ENCODE measurements around the gene ZFYVE26. TPM values are rescaled to one million over a fixed set of nuclear protein-coding genes. Genes with fewer than 3 reads are reported as not detected.

The ZFYVE26 gene
- total RNA-seq, 4 donors from 2014 or later, result 23.9 to 31.7 (median 28.8) TPM

GRCh38 chr14:67756496-67756895 is 59.9 kb downstream of the ZFYVE26 start:
- Histone ChIP-seq H3K27ac (no peak overlapping the region), H3K36me3 (peaks cover 0 to 65% (median 16%) of the 10 kb centered on the region in 4 donors), H3K4me1 (no peaks in the 10 kb centered on the region), H3K9me3 (no peaks in the 10 kb centered on the region), H3K27me3 (no peaks in the 10 kb centered on the region), H3K4me3 (no peak overlapping the region)
- 90 to 100% methylated on average over 1 of the region's 1 CpG for WGBS, 2 donors (ENCODE audit: low coverage in 1 of 2)
- TF ChIP-seq, protein P1, sequence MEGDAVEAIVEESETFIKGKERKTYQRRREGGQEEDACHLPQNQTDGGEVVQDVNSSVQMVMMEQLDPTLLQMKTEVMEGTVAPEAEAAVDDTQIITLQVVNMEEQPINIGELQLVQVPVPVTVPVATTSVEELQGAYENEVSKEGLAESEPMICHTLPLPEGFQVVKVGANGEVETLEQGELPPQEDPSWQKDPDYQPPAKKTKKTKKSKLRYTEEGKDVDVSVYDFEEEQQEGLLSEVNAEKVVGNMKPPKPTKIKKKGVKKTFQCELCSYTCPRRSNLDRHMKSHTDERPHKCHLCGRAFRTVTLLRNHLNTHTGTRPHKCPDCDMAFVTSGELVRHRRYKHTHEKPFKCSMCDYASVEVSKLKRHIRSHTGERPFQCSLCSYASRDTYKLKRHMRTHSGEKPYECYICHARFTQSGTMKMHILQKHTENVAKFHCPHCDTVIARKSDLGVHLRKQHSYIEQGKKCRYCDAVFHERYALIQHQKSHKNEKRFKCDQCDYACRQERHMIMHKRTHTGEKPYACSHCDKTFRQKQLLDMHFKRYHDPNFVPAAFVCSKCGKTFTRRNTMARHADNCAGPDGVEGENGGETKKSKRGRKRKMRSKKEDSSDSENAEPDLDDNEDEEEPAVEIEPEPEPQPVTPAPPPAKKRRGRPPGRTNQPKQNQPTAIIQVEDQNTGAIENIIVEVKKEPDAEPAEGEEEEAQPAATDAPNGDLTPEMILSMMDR (IDR thresholded peaks at IDR 0.05), result no peak
- TF ChIP-seq EP300 (IDR thresholded peaks at IDR 0.05; ENCODE audit: low read depth) (no peak), POLR2AphosphoS5 (IDR thresholded peaks at IDR 0.05) (no peak), POLR2A (IDR thresholded peaks at IDR 0.05) (no peak)
- no peak for DNase-seq
- in situ Hi-C loops (cut with MboI; ENCODE audit: low pct_ligation_motif_present in 1 of 4, low pct_unique_long_range_greater_than_20kb in 1 of 4, low sequenced_read_pairs in 3 of 4), result no loop called here
- intact Hi-C loops (cut with DNase I; ENCODE audit: low total_unique reads), result no loop called here

DNA sequence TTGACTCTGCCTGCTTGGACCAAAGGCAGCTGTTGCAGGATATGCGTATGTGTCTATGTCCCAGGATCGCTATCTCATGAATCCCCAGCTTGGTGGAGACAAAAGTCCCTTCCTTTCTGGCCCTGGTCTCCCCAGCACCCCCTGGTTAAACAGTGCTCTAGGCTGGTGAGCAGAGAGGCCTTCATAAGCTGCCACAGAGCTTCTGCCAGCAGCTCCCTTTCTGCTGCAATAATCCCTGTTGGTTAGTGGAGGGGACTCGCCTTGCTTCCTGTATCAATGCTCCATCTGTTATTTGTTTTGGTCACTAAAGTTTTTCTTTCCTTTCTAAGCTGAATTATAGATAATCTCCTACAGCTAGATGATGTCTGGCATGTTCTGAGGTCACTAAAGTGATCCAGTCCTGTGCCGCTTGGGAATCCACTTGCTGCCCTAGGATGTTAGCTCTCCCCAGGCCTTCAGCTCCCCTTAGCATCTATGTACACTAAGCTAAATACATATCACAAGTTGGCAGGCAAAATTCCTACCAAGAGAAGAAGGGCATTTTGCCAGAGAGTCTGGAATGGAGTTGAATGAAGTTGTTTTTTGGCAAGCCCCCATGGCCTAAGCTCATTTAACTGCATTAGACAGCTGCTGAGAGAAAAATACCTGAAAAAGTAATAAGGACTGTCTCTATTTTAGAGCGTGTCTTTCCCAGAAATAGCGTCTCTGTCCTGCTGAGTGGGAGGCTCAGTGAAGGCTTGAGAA is 66.9 kb downstream of the ZFYVE26 start:
- peaks cover 0 to 57% (median 26%) of the 10 kb centered on the region in 4 donors for H3K36me3 ChIP-seq

GRCh38 chr14:67748312-67748711 is 68.1 kb downstream of the ZFYVE26 start:
- Histone ChIP-seq H3K4me1 (no peaks in the 10 kb centered on the region), H3K4me3 (no peak overlapping the region), H3K36me3 (peaks cover 0 to 45% (median 20%) of the 10 kb centered on the region in 4 donors), H3K9me3 (no peaks in the 10 kb centered on the region), H3K27ac (no peak overlapping the region), H3K27me3 (no peaks in the 10 kb centered on the region)
- no peak for DNase-seq
- in situ Hi-C loops (cut with MboI; ENCODE audit: low pct_ligation_motif_present in 1 of 4, low pct_unique_long_range_greater_than_20kb in 1 of 4, low sequenced_read_pairs in 3 of 4) (no loop called here), intact Hi-C loops (cut with DNase I; ENCODE audit: low total_unique reads) (no loop called here)
- TF ChIP-seq EP300 (IDR thresholded peaks at IDR 0.05; ENCODE audit: low read depth) (no peak), POLR2AphosphoS5 (IDR thresholded peaks at IDR 0.05) (no peak), POLR2A (IDR thresholded peaks at IDR 0.05) (no peak)
- TF ChIP-seq, protein P1 (IDR thresholded peaks at IDR 0.05), result no peak
- WGBS, 2 donors (ENCODE audit: low coverage in 1 of 2), result 96% methylated on average over 10 of the region's 10 CpGs; no CpG with 5 or more reads in 1 of the 2 donors

More for the DNA sequence above, 66.9 kb downstream of the ZFYVE26 start:
- in situ Hi-C loops (cut with MboI; ENCODE audit: low pct_ligation_motif_present in 1 of 4, low pct_unique_long_range_greater_than_20kb in 1 of 4, low sequenced_read_pairs in 3 of 4) (no loop called here), intact Hi-C loops (cut with DNase I; ENCODE audit: low total_unique reads) (no loop called here)
- Histone ChIP-seq H3K27ac (no peak overlapping the region), H3K27me3 (no peaks in the 10 kb centered on the region), H3K4me1 (no peaks in the 10 kb centered on the region), H3K4me3 (no peak overlapping the region), H3K9me3 (no peaks in the 10 kb centered on the region)
- TF ChIP-seq EP300 (IDR thresholded peaks at IDR 0.05; ENCODE audit: low read depth) (no peak), POLR2AphosphoS5 (IDR thresholded peaks at IDR 0.05) (no peak), POLR2A (IDR thresholded peaks at IDR 0.05) (no peak)
- TF ChIP-seq, protein P1 (IDR thresholded peaks at IDR 0.05), result no peak
- WGBS, 2 donors (ENCODE audit: low coverage in 1 of 2), result 90 to 94% methylated on average over 2 to 6 of the region's 6 CpGs
- no peak for DNase-seq

DNA sequence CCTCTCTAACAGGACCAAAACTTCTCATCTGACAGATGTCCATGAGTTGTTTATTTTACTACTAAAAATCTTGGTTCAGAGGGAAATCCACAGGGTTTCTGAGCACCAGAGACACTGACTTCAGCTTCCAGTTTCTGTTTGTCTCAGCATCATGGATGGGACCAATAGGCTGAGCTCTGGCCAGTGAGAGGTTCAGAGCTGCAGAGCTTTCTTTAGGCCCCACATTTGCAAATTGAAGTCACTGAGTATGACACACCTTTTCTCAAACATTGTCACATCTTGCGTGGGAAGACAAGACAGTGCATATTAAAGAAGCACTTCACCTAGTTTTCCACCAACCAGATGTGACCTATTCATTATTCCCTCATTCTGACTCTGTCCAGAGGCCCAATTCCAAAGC is 69.5 kb downstream of the ZFYVE26 start:
- no peak overlapping the region for H3K4me3 ChIP-seq
- H3K27ac ChIP-seq, result no peak overlapping the region
- no peaks in the 10 kb centered on the region for H3K4me1 ChIP-seq
- H3K9me3 ChIP-seq, result no peaks in the 10 kb centered on the region
- peaks cover 0 to 32% (median 13%) of the 10 kb centered on the region in 4 donors for H3K36me3 ChIP-seq
- WGBS, 2 donors (ENCODE audit: low coverage in 1 of 2), result 80% methylated on average over 1 of the region's 1 CpG; no CpG with 5 or more reads in 1 of the 2 donors
- no peak for TF ChIP-seq POLR2A (IDR thresholded peaks at IDR 0.05)
- TF ChIP-seq, protein P1 (IDR thresholded peaks at IDR 0.05), result no peak
- no peak for TF ChIP-seq POLR2AphosphoS5 (IDR thresholded peaks at IDR 0.05)
- TF ChIP-seq EP300 (IDR thresholded peaks at IDR 0.05; ENCODE audit: low read depth), result no peak
- in situ Hi-C loops (cut with MboI; ENCODE audit: low pct_ligation_motif_present in 1 of 4, low pct_unique_long_range_greater_than_20kb in 1 of 4, low sequenced_read_pairs in 3 of 4), result no loop called here
- DNase-seq, result no peak
- intact Hi-C loops (cut with DNase I; ENCODE audit: low total_unique reads), result no loop called here
- H3K27me3 ChIP-seq, result no peaks in the 10 kb centered on the region
